Measurements from ENCODE around the gene CUL1.

CUL1 gene

GRCh38 chr7:148811892-148812291 is 113.2 kb downstream of the CUL1 start:
- DNase-seq = no peak

GRCh38 chr7:148813890-148814289 is 115.2 kb downstream of the CUL1 start:
- no peak for DNase-seq

- no peak for DNase-seq
Observed at GRCh38 chr7:148814922-148815559, 116.3 kb downstream of the CUL1 start.

- no peak for DNase-seq
Observed at GRCh38 chr7:148815612-148816011, 116.9 kb downstream of the CUL1 start.

- no peak for DNase-seq
Observed at GRCh38 chr7:148819697-148820360, 121.1 kb downstream of the CUL1 start.

GRCh38 chr7:148821422-148821821 is 122.7 kb downstream of the CUL1 start:
- DNase-seq = no peak

- DNase-seq = no peak
Observed at GRCh38 chr7:148824864-148825263, 126.2 kb downstream of the CUL1 start.

- no peak for DNase-seq
Observed at GRCh38 chr7:148825338-148825737, 126.6 kb downstream of the CUL1 start.

GRCh38 chr7:148828965-148829364 is 130.3 kb downstream of the CUL1 start:
- DNase-seq = no peak

GRCh38 chr7:148830897-148831692 is 132.4 kb downstream of the CUL1 start:
- no peak for DNase-seq

- DNase-seq = no peak
Observed at GRCh38 chr7:148831782-148832181, 133.1 kb downstream of the CUL1 start.

- no peak for DNase-seq
Observed at GRCh38 chr7:148834605-148835004, 135.9 kb downstream of the CUL1 start.

GRCh38 chr7:148835854-148836253 is 137.2 kb downstream of the CUL1 start:
- no peak for DNase-seq

GRCh38 chr7:148838905-148839304 is 140.2 kb downstream of the CUL1 start:
- no peak for DNase-seq

- DNase-seq = no peak
Observed at GRCh38 chr7:148847815-148848734, 149.4 kb downstream of the CUL1 start.

GRCh38 chr7:148849393-148850098 is 150.8 kb downstream of the CUL1 start:
- DNase-seq = no peak

GRCh38 chr7:148850564-148850963 is 151.9 kb downstream of the CUL1 start:
- no peak for DNase-seq
